MM.1S (cell line): ENCODE data around the gene CYSTM1.

Experiments
- DNase-seq: peaks from one replicate; pipeline ENCODE4 v3.0.0-alpha.2; 2015
- H2AFZ ChIP-seq: fragments of 300-600 bp; sonication (generic); 2 replicates; pipeline ENCODE4 v1.6.0; 2016; ENCODE audit warnings: antibody characterized with exemption, low read length
- H3F3A ChIP-seq: fragments of 300-600 bp; sonication (generic); 2 replicates; pipeline ENCODE4 v1.6.1; 2016; ENCODE audit warnings: mild to moderate bottlenecking, antibody characterized with exemption, low read length, moderate library complexity, mixed read lengths; ENCODE audit not compliant: insufficient read depth
- H3K27ac ChIP-seq: fragments of 300-600 bp; sonication (generic); 2 replicates; pipeline ENCODE4 v1.5.1; 2016; ENCODE audit warnings: mild to moderate bottlenecking, low read length
- H3K27me3 ChIP-seq: fragments of 300-600 bp; sonication (generic); replicated peaks from 2 replicates; pipeline ENCODE4 v1.6.0; 2016; ENCODE audit warnings: low read length; ENCODE audit not compliant: insufficient read depth
- H3K36me3 ChIP-seq: fragments of 300-600 bp; sonication (generic); replicated peaks from 2 replicates; pipeline ENCODE4 v1.6.1; 2016; ENCODE audit warnings: mild to moderate bottlenecking, low read length, mixed read lengths; ENCODE audit not compliant: insufficient read depth
- H3K4me1 ChIP-seq: fragments of 300-600 bp; sonication (generic); 2 replicates; pipeline ENCODE4 v1.6.1; 2016; ENCODE audit warnings: low read length, mixed read lengths
- H3K4me2 ChIP-seq: fragments of 300-600 bp; sonication (generic); 2 replicates; pipeline ENCODE4 v1.6.0; 2016; ENCODE audit warnings: low read depth, low read length
- H3K4me3 ChIP-seq: fragments of 300-600 bp; sonication (generic); 2 replicates; pipeline ENCODE4 v1.5.1; 2016; ENCODE audit warnings: low read length, mixed read lengths
- H3K79me2 ChIP-seq: fragments of 300-600 bp; sonication (generic); 2 replicates; pipeline ENCODE4 v1.6.1; 2016; ENCODE audit warnings: mixed run types, low read length, mixed read lengths
- H3K9ac ChIP-seq: fragments of 300-600 bp; sonication (generic); 2 replicates; pipeline ENCODE4 v1.6.1; 2016; ENCODE audit warnings: low read length, mixed read lengths
- H3K9me2 ChIP-seq: fragments of 300-600 bp; sonication (generic); replicated peaks from 2 replicates; pipeline ENCODE4 v1.6.1; 2016; ENCODE audit warnings: mild to moderate bottlenecking, low read length, mixed read lengths; ENCODE audit not compliant: insufficient read depth
- H3K9me3 ChIP-seq: fragments of 300-600 bp; sonication (generic); replicated peaks from 2 replicates; pipeline ENCODE4 v1.6.1; 2016; ENCODE audit warnings: mild to moderate bottlenecking, low read length, mixed read lengths; ENCODE audit not compliant: insufficient read depth
- H4K20me1 ChIP-seq: fragments of 300-600 bp; sonication (generic); 2 replicates; pipeline ENCODE4 v1.6.1; 2016; ENCODE audit warnings: mild to moderate bottlenecking, low read length, moderate library complexity, mixed read lengths; ENCODE audit not compliant: insufficient read depth
- EZH2 ChIP-seq: fragments of 300-600 bp; sonication (generic); optimal IDR thresholded peaks from 2 replicates; pipeline ENCODE3; 2017; ENCODE audit warnings: low read depth, mild to moderate bottlenecking, antibody characterized with exemption, low read length, mixed read lengths
- EZH2phosphoT487 ChIP-seq: fragments of 300-600 bp; sonication (generic); IDR thresholded peaks from 2 replicates; pipeline ENCODE4 v1.6.1; 2018; ENCODE audit warnings: antibody characterized with exemption, low read length
- TF ChIP-seq, protein P1 (sequence below): fragments of 300-600 bp; sonication (generic); IDR thresholded peaks from 2 replicates; pipeline ENCODE4 v1.5.1; 2016; ENCODE audit warnings: antibody characterized with exemption, low read length, mixed read lengths

CYSTM1 gene

DNA sequence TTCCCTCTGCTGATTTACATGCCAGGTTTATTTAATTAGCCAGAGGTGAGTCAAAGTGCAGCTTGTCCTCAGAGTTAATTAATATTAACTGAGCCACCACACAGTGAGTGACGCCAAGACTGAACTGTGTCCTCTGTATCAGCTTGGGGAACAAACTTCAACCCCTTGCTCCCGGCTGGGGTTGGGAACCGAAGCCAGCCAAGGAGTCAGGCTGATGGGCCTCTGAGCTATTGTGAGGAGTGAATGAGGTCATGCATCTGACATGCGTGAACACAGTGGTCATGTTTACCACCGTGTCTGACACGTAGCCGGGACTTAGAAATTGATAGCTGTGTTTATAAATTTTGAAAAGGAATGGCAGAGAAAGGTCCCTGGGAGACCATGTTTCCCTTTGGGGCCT, 32.1 kb upstream of the CYSTM1 start:
- Histone ChIP-seq H4K20me1 (no peaks in the 10 kb centered on the region), H2AFZ (no peak overlapping the region), H3K4me3 (no peak overlapping the region), H3K4me2 (no peak overlapping the region), H3K79me2 (no peaks in the 10 kb centered on the region), H3F3A (no peaks in the 10 kb centered on the region), H3K36me3 (no peaks in the 10 kb centered on the region), H3K9me2 (no peaks in the 10 kb centered on the region), H3K9me3 (no peaks in the 10 kb centered on the region), H3K27me3 (peaks cover 4% of the 10 kb centered on the region; the same call in 1 of the 2 replicates), H3K4me1 (no peaks in the 10 kb centered on the region), H3K9ac (no peak overlapping the region), H3K27ac (no peak overlapping the region)
- TF ChIP-seq, protein P1, sequence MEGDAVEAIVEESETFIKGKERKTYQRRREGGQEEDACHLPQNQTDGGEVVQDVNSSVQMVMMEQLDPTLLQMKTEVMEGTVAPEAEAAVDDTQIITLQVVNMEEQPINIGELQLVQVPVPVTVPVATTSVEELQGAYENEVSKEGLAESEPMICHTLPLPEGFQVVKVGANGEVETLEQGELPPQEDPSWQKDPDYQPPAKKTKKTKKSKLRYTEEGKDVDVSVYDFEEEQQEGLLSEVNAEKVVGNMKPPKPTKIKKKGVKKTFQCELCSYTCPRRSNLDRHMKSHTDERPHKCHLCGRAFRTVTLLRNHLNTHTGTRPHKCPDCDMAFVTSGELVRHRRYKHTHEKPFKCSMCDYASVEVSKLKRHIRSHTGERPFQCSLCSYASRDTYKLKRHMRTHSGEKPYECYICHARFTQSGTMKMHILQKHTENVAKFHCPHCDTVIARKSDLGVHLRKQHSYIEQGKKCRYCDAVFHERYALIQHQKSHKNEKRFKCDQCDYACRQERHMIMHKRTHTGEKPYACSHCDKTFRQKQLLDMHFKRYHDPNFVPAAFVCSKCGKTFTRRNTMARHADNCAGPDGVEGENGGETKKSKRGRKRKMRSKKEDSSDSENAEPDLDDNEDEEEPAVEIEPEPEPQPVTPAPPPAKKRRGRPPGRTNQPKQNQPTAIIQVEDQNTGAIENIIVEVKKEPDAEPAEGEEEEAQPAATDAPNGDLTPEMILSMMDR, result no peak
- TF ChIP-seq EZH2 (no peak), EZH2phosphoT487 (no peak)
- no peak for DNase-seq

DNA sequence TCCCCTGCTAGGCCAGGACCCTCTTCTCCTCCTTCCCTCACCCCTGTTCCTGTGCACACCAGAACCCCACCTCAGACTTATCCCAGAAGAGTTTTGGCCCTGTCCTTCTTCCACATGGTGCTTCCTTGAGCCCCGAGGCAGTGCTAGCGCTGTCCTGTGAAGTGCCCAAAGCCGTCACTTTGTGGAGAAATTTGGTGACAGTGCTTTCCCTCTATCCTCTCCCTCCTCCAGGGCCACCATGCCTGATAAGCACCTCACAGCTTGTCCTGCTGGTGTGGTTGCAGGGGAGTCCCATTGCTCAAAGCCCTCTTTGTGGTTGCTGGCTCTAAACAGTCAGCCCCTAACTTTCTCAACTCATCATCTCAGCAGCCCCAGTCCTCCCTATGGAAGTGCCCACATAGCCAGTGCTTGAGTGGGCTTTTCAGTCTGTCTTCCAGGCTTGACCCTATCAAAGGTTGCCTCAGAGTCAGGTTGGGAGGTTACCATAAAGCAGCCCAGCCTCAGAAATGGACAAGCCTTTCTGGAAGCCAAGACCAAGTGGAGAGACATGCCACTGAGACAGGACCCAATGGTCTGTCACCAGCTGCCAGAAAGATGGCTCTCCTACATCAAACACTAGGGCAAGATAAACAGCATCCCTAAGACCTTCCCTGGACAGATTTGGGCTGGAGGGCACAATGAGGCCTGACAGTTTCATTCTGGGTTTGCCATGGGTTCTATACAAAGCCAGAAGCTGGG, 31.3 kb upstream of the CYSTM1 start:
- H3K9me2 ChIP-seq, result no peaks in the 10 kb centered on the region
- no peaks in the 10 kb centered on the region for H3F3A ChIP-seq
- H2AFZ ChIP-seq, result no peak overlapping the region
- no peak overlapping the region for H3K4me2 ChIP-seq
- H3K27me3 ChIP-seq, result peaks cover 4% of the 10 kb centered on the region; the same call in 1 of the 2 replicates
- no peak overlapping the region for H3K27ac ChIP-seq
- H3K9me3 ChIP-seq, result no peaks in the 10 kb centered on the region
- H3K4me3 ChIP-seq, result no peak overlapping the region
- no peaks in the 10 kb centered on the region for H3K4me1 ChIP-seq
- no peaks in the 10 kb centered on the region for H3K79me2 ChIP-seq
- no peaks in the 10 kb centered on the region for H4K20me1 ChIP-seq
- TF ChIP-seq EZH2 (no peak), EZH2phosphoT487 (no peak)
- TF ChIP-seq, protein P1, result no peak
- no peak for DNase-seq
- H3K36me3 ChIP-seq, result no peaks in the 10 kb centered on the region
- H3K9ac ChIP-seq, result no peak overlapping the region

DNA sequence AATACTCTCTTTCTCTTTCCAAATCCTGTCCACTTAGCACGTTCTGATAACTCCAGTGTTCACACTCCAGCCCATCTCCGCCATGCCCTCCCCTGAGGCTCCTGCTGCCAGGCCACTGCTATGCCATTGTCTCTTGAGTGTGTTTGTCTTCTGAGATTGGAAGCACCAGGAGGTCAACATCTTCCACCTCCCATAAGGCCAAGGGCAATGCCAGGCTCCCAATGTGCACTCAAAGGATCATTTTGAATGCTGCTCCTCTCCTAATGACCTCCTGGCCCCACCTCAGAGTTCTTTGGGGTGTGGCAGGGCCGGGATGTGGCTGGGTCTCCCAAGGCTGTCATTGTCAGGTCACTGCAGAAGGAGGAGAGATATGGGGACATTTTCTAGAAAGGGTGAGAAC, 29.7 kb upstream of the CYSTM1 start:
- no peak overlapping the region for H3K4me3 ChIP-seq

More for the DNA sequence above, 29.7 kb upstream of the CYSTM1 start:
- Histone ChIP-seq H3K9ac (no peak overlapping the region), H3F3A (no peaks in the 10 kb centered on the region), H2AFZ (no peak overlapping the region), H3K27me3 (peaks cover 4% of the 10 kb centered on the region; the same call in 1 of the 2 replicates), H3K9me2 (no peaks in the 10 kb centered on the region), H3K4me2 (peak overlapping the region; percentile 73; the same call in 1 of the 2 replicates), H3K36me3 (no peaks in the 10 kb centered on the region), H3K4me1 (no peaks in the 10 kb centered on the region), H4K20me1 (no peaks in the 10 kb centered on the region), H3K9me3 (no peaks in the 10 kb centered on the region), H3K27ac (no peak overlapping the region), H3K79me2 (no peaks in the 10 kb centered on the region)
- TF ChIP-seq, protein P1, result no peak
- TF ChIP-seq EZH2phosphoT487, result no peak
- TF ChIP-seq EZH2, result no peak
- no peak for DNase-seq
